SW 1271 (cell line): ENCODE data around the gene PARP3.

ENCODE experiments used
- DNase-seq, 2 experiments: peaks; one replicate each; lab custom pipeline; 2025; lab: John Stamatoyannopoulos, UW

Gene PARP3

DNA sequence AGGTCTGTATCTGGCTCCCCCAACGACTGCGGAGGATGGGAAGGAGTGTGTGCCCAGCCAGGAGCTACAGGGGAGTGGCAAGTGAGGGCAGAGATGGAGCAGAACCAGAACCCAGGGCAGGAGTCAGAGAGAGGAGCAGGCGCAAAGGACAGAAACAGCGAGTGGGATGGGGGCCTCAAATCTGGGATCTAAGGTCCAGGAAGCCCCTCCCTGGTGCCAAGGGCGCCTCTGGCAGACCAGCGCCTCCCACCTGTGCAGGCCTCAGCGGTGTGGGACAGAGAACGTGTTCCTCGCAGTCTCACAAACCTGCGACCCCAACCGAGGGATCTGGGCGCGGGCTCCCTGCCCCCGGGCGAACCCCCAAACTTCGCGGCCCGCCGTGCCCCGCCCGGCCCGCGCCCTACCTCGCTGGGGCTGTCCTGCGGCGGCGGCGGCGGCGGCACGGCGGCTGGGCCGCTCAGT lies 24.8 kb downstream of the PARP3 start:
- no peak for DNase-seq

DNA sequence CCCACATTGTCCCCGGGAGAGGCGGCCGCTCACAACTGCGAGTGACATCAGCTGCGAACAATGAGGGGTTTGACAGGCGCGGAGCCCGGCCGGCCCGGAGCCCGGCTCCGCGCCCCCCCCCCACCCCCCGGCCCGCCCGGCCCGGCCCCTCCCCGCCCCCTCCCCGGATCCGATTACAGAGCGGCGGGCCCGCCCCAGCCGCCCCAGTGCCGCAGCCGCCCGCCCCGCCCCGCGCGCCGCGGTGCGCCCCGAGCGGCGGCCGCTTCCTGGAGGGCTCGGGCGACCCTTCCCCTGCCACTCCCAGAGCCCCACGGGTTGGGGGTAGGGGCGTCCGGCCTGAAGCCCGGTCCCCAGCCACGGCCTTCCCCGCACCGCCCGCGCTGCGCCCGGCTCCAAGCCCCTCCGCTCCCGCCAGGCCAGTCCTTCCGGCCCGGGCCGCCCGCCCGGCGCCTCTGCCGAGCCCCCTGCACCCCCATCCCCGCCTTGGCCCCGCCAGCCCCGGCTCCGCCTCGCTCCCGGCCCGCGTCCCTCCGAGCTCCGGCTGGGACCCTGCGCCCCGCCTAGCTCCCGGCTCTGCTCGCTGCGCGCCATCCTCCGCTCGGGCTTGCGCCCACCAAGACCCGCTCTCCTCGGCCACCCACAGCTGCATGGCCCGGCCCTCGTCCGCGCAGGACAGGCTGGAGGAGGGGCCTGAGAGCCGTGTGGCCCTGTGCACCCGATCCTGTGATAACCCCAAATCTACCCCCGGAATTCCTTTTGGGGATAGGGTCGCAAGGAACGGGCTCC lies 25.4 kb downstream of the PARP3 start, which contains the start of gene PCBP4:
Gene PCBP4, minus strand, starts transcription at position 71 of the 786 bp plus-strand sequence. CDS start 6,214 bp downstream, outside the sequence.
- DNase-seq, result no peak

DNA sequence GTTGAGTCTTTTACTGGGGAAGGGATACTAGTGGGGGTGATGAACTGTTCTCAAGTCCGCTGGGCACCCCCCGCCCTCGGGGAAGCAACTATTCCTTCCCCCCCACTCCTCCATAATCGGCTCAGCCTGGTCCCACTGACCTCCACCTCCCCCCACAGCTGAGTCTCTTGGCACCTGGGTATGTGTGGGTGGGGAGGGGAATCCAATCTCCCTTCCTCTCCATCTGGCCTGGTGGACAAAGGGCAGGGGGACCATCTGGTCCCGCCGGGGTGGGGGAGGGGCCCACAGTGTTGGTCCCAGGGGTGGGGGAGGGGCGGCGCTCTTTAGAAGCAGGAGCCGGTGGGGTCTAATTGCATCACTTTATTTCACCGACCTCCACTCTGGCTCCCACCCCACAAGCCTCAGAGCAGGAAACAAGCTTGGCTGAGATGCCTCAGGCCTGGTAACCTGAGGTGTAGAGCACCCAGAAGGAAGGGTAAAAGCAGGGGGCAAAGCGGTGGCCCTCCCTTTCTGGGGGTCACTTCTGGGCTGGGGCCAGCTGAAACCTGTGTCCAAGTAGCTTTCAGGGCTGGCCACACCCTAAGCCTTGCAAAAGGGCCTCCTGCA lies 26.1 kb downstream of the PARP3 start:
- no peak for DNase-seq

DNA sequence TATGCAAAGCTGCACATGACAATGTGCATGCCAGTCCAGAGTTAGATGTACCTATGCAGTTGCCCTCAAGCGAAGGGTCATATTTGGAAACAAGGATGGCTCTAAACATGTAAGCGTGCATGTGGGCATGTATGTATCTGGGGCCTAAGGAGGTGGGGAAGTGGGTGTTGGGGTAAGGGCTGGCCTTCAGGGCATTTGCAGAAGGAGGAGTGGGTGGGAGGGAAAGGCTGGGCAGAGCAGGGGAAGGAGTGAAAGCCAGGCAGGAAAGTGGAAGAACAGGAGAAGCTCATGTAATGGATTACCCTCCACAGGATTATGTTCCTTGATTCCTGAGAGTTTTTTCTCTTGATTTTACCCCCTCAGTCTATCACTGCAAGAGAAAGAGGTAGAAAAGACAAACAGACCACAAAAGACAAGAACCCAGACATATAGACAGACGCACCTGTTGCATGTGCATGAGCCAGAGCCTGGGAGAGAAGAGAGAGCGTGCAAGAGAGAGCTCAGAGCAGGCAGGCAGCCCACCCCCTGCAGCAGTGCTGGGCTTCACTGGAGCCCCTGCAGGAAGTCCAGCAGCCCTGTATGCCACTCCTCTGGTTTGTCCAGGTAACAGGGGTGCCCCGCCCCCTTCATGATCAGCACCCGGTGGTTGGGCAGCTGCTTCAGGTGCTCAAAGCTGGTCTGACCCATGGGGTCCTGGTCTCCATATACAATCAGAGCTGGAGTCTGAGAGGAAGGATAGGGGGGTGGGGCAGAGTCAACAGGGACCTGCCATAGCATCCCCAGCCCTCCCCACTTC lies 26.9 kb downstream of the PARP3 start:
- no peak for DNase-seq

DNA sequence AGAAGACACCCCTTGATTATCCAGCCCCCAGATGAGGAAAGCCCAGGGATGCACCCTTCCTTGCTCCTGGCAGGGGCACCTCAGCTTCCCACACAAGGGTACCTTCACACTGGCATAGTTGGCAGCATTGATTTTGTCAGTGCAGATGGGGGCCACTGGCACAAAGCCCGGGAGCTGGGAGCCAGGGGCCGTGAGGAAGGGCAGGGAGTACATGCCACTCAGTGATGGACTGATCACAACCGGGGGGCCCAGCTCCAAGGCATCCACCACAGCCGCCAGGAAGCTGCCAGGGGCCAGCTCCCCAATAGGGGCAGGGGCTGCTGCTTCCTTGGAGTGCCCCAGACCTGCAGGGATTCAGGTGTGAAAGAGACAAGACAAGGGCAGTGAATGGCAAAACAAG lies 27.7 kb downstream of the PARP3 start:
- no peak for DNase-seq

DNA sequence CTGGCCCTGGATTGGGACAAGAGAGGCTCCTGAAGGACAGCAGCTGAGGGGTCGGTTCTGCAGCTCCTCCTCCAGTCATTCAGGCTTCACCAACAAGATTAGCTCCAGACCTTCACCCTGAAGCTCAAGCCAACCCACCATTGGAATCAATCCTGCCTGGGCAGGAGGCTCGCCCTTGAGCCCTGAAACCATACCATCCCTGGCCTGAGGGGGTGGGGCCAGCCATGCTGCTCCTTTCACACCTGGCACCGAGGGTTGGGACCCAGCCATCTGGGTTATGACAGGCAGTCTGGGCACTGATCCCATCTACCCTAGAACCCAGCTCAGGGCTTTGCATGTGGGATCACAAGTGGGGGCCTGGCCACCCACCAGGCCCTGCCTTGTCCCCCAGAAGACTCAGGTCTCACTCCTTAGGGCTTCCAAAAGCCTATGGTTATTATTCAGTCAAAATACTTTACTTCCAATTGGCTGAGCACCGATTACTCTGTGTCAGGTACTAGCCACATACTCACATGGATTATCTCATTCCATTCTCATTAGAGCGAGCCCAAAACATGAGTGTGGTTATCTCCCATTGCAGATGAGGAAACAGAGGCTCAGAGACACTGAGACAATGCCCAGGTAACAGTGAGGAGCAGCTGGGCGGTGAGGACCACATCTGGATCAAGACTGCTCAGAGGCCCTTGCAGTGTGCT lies 28.6 kb downstream of the PARP3 start:
- no peak for DNase-seq

DNA sequence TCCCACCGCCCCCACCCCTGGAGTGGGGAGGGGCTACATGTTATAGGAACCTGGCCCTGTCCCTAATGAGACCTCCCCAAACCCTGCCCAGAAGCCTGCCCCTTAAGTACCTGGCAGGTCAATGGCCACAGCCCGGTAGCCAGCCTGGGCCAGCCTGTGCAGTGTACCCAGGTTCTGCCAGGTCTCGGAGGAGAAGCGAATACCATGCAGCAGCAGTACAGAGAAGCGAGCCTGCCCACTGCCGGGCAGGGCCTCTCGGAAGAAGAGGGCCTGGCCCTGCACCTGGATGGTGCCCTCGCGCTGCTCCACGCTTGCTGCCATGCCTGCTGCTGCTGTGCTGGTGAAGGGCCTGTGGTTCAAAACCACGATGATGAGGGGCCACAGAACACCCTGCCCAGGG lies 29.2 kb downstream of the PARP3 start:
- DNase-seq, result no peak

DNA sequence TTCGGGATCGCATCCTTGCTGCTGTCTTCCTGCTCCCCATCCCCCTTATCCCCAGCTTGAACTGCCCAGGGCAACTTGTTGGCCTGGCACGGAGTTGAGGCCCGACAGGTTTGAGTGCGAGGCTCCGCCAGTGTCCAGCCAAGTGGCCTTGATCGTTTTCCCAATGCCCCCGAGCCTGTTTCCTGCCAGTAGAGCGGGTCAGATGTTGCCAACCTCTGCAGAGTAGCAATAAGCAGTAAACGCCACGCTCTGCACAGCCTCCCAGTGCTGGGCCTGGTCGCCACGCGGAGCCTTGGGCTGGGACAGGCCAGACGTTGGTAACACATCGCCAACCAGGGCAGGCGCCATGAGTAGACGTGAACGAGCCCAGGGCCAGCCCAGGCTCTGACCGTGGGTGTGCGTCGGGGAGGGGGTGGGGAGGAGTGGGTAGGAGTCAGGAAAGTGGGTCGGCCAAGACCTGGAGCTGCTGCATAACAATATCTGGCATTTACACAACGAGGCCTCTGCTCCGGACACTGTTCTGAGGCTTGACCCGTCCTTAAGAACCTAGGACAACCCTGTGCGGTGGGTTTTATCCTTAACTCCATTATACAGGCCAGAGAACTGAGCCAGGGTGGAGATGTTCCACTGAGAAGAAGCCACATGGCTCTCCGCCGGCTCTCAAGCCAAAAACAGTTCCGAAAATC lies 32.3 kb downstream of the PARP3 start:
- DNase-seq, result no peak

DNA sequence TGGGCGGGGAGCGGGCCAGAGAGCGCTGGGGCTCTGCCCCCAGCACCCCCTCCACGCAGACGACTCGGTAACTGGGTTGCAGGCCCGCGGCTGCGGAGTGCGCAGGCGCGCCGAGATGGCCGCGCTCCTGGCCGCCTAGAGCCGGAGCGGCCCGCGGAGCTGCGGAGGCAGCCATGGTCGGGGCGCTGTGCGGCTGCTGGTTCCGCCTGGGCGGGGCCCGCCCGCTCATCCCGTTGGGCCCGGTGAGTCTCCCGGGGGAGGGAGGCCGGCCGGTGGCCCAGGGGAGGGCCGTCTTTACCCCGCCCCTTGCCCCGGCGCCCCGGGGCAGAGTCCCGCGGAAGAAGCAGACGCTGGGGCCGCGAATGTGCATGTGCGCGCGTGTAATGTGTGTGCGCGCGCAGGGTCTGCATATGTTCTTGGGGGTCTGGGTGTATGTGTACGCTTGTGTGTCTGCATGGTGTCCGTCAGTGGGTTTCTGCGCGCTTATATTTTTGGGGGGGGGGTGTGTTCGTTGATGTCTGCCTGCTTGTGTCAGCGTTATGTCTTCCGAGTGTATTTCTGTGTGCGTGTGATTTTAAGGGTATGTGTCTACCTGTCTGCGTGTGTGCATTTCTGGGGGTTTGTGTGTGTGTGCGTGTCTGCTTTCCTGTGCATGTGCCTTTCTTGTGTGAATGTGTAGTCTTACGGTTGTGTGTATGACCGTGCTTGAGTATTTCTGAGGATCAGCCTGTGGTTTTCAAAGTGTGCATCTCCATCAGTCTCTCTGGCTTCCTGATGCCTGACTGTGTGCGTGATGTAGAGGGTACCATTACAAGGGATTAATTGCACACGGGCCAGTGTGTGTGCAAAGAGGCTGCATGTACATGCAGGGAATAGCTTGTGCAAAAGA lies 33.0 kb downstream of the PARP3 start, which contains the start of gene ABHD14A:
Gene ABHD14A, plus strand, starts transcription at position 102 of the 889 bp plus-strand sequence. Its CDS starts 72 bp downstream, at position 174.
- DNase-seq, result peak in 1 of 2 experiments; percentile 29

DNA sequence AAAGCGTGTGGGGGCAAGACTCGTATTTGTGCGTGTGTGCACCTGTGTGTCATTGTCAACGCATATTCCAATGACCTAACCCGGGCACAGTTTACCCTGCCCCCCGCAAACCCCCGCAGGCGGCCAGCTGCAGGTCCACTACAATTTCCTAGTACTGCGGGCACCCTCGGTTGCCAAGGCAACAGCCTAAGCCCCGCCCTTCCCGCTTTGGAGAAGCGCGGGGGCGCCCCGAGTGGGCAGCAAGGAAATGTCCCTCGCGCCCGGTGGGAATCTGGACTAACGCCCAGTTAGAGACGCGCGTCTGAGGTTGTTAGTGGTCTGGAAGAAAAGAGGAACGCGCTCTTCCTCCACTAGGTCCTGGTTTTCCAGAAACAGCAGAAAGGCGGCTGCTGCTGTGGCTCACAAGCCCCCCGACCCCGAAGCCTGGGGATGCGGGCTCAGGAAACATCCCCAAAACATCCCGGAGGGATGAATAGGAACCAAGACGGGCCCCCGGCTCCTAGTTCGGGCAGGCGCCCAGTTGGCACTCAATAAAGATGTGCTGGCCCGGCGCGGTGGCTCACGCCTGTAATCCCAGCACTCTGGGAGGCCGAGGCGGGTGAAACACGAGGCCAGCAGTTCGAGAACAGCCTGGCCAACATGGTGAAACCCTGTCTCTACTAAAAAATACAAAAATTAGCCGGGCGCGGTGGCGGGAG lies 33.8 kb downstream of the PARP3 start:
- no peak for DNase-seq

DNA sequence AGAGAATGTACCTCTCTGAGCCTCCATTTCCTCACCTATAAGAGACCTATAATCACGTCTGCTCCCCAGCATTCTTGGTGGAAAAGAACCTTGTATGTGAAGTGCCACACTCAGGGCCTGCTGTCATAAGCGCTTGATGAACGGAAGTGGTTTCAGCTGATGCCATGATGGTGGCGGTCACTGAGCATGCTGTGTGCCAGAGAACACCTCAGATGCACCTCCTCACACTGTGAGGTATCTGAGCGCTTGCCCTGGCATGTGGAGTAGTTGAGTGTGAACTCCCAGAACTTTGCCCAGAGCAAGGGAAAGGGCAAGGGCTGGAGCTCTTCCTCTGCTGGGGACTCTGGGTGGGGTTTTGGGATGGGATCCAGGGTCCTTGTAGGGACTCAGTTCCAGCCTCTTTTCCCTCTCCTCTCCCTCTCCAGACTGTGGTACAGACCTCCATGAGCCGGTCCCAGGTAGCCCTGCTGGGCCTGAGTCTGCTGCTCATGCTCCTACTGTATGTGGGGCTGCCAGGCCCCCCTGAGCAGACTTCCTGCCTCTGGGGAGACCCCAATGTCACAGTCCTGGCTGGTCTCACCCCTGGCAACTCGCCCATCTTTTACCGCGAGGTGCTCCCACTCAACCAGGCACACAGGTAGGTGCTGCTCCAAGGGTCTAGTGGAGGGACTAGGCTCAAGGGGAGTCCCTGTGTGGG lies 35.4 kb downstream of the PARP3 start:
- DNase-seq, result no peak

DNA sequence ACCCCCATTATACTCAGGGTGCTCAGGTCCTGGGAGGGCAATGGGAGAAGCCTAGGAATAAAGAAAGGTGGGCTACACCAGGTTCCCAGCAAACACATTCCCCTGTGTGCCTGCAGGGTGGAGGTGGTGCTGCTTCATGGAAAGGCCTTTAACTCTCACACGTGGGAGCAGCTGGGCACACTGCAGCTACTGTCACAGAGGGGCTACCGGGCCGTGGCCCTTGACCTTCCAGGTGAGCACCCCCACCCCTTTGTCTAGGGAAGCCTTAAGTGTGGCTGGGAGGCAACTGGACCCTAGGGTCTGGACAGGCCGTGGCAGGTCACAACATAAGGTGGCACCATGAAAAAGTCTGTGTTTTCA lies 36.0 kb downstream of the PARP3 start:
- no peak for DNase-seq

DNA sequence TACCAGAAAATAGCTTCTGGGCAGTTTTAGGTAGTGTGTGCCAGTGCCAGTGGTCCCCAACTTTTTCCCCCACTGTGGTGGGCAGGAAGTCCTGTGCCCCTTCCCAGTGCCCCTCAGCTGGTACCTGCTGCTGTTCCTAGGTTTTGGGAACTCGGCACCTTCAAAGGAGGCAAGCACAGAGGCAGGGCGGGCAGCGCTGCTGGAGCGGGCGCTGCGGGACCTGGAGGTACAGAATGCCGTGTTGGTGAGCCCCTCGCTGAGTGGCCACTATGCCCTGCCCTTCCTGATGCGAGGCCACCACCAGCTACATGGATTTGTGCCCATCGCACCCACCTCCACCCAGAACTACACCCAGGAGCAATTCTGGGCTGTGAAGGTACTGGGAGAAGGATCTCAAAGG lies 38.1 kb downstream of the PARP3 start:
- no peak for DNase-seq

DNA sequence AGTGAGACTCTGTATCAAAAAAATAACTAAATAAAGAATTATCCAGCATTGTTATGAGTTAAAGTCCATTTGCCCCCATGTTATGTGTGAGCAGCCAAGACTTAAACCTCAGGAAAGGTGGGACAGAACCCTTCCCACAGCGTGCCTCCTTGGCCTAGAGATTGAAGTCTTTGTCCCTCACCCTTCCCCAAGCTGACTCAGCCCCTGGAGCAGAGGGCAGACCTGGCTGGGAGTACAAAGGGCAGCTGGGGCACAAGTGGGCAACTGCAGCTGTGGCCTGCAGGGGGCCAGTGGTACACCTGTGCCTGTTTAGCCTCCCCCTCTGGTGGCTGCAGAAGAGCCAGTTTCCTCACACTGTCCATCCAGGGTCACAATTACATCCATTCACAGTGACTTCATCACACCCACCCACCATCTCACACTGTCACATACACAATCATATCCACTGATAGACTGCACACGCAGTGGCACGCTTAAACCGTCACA lies 40.2 kb downstream of the PARP3 start:
- DNase-seq, result peak; percentile 30 to 61

DNA sequence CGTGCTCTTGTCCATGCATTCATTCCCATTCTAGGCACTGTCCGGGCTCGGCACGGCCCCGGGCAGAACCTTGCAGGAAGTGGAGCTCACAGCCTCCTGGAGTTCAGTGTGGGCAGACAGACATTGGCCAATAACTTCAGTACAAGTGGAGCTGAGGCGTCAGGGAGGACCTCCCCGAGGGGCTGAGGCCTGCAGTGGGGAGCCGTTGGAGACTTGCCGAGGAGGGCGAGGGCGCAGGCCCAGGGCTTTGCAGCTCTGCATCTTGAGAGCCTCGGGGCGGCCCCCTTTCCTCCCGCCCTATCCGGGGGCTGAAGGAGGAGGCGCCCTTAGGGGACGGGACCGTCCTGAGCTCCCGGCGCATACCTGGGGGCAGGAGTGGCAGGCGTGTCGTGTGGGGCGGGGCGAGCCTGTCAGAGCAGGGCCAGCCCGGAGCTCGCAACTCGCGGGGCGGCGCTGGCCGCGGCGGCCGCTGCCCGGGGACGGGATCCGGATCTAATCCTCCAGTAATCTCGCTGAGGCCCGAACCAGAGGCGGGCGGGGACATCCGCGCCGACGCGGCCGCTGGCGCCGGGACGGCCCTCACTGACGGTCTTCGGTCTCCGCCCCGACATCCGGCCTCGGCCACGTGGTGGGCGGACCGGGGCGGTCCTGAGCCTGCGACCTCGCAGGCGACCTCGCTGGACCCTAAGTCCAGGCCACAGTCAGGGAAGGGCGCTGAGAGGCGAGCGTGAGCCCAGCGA lies 40.8 kb downstream of the PARP3 start, which contains the start of gene ACY1:
Gene ACY1, plus strand, starts transcription at position 698 of the 740 bp plus-strand sequence. CDS start 530 bp downstream, outside the sequence.
- DNase-seq, result peak; percentile 65 to 79

DNA sequence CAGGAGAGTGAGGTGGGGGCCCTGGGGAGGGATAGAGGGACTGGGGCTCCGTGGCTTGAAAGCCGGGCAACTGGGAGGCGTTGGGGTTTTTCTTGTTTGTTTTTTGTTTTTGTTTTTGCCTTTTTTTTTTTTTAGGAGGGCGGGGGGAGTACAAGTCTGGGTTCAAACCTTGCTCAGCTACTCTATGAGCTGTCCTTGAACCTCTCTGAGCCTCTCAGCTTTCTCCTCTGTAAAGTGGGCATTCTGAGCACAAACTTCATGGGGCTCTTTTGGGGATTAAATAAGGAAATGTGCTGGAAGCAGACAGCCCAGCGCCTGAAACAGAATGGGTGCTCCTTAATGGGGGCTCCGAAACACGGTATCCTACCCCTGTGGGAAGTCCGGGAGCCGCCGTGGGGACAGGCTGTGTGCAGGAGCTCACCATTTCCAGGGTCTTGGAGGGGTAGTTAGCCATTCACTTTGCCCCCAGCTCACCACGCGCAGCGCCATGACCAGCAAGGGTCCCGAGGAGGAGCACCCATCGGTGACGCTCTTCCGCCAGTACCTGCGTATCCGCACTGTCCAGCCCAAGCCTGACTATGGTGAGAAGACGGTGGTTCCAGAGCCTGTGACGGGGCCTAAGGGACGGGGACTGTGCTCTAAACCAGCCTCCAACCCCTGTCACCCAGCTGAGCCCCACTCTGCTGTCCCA lies 41.6 kb downstream of the PARP3 start:
- no peak for DNase-seq

DNA sequence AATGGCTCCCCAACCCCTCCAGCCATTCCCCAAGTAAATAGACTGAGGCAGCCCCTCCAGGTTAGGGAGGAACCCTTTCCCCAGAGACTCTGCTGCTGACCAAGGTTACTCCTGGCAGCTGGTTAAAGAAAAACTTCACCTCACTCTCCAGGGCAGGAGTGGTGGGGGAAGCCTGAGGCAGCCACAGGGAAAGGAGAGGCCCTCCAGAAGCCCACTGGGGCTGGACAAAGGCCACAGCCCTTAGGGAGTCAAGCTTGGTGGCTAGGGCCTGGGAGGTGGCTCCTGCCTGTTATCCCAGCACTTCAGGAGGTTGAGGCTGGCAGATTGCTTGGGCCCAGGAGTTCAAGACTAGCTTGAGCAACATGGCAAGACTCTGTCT lies 42.1 kb downstream of the PARP3 start:
- DNase-seq, result no peak

DNA sequence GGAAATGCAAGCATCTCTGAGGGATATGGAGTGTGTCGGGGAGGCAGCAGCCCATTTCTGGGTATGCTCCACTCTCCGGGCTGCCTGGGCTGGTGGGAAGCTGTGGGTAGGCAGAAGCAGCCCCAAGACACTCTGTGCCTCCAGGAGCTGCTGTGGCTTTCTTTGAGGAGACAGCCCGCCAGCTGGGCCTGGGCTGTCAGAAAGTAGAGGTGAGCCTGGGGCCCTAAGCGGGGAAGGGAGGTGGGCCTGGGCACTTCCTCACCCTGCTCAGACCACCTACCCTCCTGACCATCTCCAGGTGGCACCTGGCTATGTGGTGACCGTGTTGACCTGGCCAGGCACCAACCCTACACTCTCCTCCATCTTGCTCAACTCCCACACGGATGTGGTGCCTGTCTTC lies 42.9 kb downstream of the PARP3 start:
- no peak for DNase-seq
